NCI-H146 treated with DMSO at 0.1 percent for 48 hours (cell line): ENCODE measurements around the gene TSPEAR.
"Not testable (repeated sequence)": the region's sequence is repeated elsewhere in the genome, so short reads cannot be mapped to it uniquely, and the experiment has no call there.

ENCODE experiments used
- DNase-seq: peaks from one replicate; lab custom pipeline; 2025; ENCODE audit not compliant: unreplicated experiment; lab: John Stamatoyannopoulos, UW

TSPEAR gene

DNA sequence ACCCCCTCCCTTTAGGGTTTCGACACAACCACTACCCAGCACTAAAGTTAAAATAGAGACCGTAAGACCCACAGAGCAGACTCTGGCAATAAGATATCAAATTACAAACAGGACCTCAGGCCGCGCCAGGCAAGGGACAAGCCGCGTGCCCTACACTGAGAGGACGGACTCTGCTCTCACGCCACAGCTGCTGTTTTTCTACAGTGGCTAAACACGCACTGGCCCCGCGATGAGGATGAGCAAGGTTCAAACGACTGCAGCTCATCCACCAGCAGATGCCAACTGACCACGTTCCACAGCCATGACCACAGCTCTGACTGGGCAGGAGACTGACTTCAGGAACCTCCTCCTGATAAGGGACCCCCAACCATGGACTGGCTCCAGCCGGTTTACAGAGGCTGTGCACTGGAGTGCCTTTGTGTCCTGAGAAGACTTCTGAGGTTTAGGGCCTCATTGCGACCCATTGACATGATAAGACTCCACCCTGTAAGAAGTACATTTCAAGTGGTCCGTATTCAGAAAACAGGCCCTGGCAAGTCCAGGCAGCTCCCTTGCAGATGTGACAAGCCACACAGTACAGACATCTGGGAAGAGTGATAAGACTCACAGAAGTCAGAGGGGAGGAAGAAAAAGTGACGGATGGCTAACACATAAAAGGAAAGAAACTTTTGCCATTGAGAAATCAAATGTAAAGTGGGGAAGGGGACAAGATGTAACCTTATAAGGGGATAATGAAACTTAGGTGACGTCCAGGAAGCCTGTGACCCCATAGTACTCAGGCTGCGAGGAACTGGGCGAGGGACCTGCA is 117.6 kb downstream of the TSPEAR start:
- no peak for DNase-seq

DNA sequence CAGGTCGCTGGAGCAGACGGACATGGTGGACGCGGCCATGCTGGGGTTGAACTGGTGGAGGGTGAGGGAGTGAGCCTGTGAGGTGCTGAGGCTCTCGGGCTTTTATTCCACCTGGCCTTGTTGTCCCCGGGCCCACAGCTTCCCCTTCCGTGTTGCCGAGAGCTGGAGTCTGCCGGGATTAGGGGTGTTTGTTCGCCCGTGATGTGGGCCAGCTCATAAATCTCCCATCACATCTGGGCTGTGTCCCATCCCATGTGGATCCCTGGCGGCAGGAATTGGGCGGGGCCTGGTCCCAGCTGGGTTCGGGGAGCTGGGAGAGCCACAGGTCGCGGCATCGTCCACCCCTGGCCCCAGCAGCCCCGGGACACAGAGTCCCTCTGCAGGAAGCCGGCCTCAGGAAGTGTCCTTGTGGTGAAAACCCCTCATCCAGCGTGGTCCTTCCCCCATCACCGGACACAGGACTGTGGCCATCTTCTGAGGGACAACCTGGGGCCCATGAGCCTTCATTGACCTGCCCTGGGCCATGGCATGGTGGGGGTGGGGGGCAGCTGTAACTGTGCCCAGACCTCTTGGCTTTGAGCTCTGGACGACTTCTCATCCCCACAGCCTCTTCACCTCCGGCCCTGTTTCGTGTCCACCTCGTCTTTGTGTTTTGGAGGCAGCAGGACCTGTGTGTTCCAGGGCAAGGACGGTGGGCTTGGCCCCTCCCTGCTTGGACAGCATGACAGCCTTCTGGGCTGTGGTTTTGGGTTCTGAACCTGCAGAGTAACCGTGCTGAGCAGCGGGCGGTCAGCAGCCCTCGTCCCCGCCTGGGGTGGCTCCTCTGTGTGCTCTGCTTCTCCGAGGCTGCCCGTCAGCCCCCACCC is 118.7 kb downstream of the TSPEAR start, which contains the start of gene KRTAP10-6:
KRTAP10-6 (minus strand) TSS at position 60 of the 866 bp plus-strand sequence; CDS start at position 39, 21 bp downstream.
- DNase-seq, result peak; percentile 9

DNA sequence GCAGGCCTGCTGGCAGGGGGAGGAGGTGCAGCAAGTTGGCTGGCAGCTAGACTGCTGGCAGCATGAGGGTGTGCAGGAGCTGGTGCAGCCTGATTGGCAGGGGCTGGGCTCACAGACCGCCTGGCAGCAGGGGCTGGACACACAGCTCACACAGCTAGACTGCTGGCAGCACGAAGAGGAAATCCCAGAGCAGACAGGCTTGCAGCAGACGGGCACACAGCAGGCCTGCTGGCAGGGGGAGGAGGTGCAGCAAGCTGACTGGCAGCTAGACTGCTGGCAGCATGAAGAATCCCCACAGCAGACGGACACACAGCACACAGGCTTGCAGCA is 119.6 kb downstream of the TSPEAR start:
- not testable (repeated sequence) for DNase-seq

DNA sequence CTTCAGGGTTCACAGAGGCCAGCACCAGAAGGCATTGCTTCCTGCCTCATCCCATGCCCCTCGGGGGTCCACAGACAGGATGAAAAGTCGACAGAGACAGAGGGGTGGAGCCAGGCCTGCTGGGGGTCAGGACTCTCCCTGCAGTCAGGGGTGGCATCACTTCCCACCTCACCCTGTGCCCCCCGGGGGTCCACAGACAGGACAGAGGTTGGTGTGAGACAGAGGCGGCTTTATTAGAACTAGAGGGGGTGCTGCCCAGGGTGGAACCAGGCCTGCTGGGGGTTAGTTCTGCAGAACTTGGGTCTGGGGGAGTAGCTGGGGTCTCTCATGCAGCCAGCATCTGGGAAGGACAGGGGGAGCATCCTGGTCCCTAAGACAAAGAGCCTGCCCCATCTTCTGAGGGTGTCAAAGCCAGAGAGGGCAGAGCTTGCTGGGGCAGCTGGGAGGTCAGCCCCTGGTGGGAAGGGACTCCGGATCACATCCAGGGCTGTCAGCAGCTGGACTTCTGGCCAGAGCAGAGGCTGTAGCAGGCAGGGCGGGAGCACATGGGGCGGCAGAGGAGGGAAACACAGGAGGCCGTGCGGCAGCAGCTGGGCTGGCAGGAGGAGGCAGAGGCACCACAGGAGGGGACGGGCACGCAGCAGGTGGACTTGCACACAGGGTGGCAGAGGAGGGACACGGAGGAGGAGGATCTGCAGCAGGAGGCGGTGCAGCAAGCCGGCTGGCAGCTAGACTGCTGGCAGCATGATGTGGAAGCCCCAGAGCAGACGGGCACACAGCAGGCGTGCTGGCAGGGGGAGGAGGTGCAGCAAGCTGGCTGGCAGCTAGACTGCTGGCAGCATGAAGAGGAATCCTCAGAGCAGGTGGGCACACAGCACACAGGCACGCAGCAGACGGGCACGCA is 120.2 kb downstream of the TSPEAR start:
- DNase-seq, result not testable (repeated sequence)

DNA sequence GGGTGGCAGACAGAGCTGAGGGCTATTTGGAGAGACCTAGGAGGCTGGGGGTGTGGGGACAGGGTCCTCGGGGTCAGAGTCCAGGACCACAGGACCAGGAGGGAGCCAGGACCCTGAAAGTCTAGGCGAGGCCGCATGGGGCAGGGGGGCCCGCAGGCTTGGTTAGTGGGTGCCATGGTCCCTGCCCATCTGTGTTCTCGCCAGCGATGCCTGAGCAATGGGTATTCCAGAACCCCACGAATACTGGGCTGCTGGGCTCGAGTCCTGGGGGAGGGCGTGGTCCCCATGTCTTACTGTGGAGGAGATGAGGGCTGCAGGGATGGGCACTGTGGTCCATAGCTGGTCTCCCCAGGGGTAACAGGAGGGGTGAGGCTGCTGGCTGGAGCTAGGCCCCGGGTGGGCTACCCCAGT is 121.1 kb downstream of the TSPEAR start:
- DNase-seq, result no peak

DNA sequence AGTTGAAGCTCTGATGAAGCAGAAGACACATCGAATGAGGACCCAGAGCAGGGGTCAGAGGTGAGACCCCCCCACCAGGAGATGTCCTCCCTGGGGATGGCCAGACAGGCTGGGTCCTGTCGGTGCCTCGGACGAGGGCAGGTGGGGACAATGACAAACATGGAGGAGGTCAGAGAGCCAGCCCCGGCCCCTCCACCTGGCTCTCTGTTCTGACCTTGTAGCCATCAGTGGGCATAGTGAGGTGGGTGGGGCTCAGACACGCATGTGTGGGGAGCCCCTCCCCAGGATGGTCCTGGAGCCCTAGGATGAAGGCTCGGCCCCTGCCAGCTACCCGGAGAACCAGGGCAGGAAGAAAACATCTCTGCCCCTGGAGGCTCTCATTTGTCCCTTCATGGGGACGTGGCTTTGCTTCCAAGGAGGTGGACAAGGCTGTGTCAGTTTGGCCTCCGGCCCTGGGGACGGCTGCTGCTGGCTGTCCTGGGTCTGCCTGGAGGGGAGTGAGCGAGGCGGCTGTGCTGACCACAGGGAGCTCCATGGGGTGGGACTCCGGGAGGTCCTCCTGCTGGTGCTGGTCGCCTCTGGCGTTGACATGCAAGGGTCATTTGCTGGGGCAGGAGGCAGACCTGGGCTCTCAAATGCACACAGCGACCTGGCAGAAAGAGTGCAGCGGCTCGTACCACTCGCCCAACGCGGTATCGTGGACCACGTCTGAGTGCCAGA is 121.6 kb downstream of the TSPEAR start:
- no peak for DNase-seq

DNA sequence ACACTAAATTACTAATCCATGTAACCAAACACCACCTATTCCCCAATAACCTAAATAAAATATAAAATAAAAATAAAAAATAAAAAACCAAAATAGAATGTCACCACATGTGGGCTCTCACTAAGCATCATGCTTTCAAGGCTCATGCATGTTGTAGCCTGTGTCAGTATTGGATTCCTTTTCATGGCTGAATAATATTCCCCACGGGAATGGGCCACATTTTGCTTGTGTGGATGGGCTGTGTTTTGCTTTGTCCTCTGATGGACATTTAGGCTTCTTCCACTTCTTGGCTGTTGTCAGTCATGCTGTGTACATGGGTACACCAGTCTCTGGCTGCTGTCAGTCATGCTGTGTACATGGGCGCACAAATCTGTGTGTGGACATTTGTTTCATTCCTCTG is 122.3 kb downstream of the TSPEAR start:
- DNase-seq, result no peak

DNA sequence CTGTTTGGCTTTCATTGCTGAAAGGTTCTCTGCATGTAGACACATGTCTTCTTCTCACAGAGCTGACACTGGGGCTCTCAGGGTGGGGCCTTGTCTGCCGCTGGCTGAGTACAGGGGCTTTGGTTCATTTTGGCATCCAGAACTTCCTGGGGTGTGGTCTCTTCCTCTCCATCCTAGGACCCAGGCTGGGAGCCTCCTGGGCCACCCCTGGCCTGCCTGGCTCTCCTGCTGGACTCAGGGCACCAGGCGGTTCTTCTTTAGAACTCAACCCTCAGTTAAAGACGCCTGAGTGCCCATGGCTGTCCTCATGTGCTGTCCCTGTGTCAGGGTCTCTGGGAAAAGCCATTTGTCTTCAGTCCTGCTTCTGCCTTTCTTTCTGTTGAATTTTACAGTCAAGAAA is 125.5 kb downstream of the TSPEAR start:
- DNase-seq, result no peak

DNA sequence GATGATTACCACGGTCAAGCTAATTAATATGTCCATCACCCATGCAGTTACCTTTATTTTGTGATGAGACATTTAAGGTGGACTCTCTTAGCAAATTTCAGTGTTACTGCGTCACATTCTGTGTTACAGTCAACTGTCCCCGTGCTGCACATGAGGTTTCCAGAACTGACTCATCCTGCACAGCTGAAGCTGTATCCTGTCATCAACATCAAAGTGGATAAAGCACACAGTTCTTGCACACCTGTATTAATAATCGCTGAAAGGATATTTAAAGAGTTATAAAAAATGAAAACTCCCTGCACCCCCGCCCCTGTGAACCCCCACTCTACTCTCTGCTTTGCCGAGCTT is 127.6 kb downstream of the TSPEAR start:
- DNase-seq, result peak; percentile 61

DNA sequence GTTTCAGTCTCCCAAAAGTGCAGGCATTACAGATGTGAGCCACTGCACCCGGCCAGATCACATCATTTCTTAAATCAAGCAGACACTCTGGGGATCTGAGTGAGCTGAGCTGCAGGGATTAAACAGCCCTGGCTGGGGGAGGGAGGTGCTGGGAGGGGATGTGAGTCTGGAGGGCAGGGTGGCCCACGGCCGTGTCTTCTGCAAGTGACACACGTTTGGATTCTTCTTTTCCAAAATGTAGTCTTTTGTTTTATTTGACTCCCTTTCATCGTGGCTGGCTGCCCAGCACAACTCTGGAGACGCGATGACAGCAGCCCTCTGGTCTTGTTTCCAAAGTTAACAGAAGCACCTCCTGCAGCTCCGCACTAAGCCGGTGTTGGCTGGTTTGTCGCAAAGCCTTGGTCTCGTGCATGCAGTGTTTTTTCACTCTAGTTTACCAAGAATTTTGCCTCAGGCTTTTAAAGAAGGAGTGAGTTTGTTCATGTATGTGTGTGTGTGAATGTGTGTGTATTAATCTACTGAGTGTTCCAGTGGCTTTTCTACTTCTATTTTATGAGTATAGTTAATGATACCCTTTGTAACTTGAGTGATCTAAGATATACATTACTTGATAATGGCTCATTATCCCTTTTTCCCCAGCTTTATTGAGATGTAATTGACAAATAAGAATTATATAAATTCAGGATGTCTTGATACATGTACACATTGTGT is 128.1 kb downstream of the TSPEAR start:
- DNase-seq, result peak; percentile 61

DNA sequence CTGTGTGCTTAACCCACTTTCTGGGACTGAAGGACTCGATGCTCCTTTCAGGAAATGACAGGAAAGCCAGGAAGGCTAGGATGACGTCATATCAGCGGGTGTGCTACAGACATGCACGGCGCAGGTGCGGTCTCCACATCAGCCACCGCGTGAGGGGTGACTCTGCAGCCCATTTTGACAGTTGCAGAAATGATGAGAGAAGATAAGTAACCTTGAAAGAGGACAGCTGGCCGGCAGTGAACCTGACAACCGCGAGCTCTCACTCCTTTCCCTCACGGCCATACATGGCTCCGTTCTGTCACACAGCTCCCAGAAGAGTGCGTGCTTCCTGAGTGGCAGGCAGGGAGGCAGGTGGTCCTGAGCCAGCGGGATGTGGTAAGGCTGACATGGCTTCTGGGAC is 129.3 kb downstream of the TSPEAR start:
- no peak for DNase-seq

DNA sequence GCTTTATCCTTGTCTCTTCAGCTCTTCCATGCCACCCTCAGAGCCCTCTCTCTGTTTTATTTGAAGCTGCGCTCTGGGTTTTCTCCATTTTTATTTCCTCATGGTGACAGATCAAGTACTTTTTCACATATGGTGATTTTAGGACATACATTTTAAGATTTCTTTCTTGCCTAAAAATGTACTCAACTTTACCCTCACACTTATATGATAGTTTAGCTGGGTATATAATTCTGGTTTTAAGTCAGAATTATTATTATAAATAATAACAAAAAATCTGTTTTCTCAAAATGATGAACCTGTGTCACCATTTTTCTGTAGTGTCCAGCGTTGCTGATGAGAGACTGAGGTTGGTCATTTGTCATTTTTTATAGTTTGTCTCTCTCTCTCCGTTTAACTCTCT is 130.2 kb downstream of the TSPEAR start:
- DNase-seq, result no peak

DNA sequence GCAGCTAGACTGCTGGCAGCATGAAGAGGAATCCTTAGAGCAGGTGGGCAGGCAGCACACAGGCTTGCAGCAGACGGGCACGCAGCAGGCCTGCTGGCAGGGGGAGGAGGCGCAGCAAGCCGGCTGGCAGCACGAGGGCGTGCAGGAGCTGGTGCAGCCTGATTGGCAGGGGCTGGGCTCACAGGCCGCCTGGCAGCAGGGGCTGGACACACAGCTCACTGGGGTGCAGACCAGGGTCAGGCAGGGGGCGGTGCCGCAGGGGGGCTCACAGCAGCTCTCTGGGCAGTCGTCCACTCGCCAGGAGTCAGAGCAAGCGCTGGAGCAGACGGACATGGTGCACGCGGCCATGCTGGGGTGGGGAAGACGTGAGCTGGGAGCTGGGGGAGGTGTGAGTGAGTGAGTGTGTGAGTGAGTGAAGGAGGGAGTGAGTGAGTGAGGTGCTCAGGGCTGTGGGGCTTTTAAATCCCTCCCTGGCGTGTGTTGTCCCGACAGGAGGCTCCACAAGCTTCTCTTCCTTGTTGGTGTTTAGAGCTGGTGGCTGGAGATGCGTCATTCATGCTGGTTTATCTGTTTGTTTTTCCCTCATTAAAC is 131.0 kb downstream of the TSPEAR start, which contains the start of gene KRTAP10-5:
KRTAP10-5 (minus strand) TSS at position 374 of the 591 bp plus-strand sequence; CDS start at position 348, 26 bp downstream.
- DNase-seq, result not testable (repeated sequence)

DNA sequence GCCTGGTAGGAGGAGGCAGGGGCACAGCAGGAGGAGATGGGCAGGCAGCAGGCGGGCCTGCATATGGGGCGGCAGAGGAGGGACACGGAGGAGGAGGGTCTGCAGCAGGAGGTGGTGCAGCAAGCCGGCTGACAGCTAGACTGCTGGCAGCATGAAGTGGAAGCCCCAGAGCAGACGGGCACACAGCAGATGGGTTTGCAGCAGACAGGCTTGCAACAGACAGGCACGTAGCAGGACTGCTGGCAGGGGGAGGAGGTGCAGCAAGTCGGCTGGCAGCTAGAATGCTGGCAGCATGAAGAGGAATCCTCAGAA is 131.6 kb downstream of the TSPEAR start:
- no peak for DNase-seq

DNA sequence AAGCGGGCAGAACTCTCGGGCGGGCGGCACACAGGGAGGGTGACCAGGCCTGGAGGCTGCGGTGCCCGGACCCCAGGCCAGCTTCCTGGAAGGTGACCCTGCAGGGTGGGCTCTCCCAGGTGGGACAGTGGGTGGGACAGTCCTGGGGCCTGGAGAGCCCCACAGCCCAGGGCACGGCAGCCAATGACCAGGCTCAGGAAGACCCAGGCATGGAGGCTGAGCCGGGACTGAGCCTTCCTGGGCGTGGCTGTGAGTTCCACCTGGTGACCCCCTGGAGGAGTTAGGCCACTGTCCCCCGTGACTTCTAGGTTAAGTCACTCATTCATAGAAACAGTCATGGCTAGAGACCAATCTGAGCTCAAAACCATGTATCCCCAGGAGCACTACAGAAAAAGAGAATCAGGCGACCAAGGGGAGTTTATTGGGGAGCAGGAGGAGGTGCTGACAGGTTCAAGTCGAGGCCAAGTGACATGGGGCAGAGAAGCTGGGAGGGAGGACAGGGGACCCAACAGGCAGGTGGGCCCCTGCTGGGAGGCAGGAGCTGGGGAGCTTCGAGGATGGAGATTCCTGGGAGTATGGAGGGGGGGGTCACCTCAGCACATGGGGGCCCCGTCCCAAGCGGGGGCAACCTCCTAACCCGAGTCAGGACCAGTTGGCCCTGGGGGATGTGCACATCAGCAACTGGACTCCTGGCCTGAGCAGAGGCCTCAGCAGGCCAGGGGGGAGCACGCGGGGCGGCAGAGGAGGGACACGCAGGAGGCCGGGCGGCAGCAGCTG is 132.1 kb downstream of the TSPEAR start:
- DNase-seq, result no peak

DNA sequence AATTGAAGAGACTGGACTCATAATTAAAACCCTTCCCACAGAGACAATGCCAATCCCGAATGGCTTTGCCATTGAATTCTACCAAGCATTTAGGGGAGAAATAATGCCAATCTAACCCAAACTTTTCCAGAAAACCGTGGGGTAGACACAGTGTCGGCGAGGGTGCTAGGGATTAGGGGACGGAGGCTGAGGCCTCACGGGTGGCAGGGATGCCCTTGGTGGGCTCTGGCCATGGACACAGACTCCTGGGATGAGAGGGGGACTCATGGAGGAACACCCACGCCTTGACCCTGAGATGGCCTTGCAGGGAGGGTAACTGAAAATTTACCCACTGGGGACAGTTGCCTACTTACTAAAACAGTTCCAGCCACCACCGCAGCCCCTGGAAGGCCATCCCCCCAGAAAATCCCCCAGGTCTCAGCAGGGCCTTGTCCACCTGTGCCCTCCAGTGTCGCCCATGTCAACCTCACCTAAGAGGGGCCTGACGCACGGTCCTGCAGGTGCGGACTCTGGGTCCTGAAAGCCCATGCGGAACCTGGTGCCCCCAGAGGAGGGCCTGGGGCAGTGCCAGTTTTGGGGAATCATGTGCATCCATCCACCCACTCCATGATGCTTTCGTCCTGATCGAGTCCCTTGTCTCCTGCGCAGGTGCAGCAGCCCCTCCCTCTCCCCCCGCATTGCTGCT is 132.9 kb downstream of the TSPEAR start:
- DNase-seq, result no peak

DNA sequence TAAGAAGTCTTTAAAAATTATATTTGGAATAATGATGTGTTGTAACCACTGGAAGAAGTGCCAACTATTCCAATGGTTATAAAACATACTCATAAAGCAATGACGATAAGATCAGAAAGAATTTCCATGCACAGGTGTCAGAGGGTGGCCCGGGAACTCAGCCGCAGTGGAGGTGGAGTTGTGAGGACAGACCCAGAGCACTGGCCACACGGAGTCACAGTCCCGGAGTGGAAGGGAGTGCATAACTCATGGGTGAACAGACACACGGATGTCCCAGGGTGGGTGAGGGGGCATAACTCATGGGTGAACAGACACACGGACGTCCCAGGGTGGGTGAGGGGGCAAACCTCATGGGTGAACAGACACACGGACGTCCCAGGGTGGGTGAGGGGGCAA is 135.3 kb downstream of the TSPEAR start:
- DNase-seq, result no peak

DNA sequence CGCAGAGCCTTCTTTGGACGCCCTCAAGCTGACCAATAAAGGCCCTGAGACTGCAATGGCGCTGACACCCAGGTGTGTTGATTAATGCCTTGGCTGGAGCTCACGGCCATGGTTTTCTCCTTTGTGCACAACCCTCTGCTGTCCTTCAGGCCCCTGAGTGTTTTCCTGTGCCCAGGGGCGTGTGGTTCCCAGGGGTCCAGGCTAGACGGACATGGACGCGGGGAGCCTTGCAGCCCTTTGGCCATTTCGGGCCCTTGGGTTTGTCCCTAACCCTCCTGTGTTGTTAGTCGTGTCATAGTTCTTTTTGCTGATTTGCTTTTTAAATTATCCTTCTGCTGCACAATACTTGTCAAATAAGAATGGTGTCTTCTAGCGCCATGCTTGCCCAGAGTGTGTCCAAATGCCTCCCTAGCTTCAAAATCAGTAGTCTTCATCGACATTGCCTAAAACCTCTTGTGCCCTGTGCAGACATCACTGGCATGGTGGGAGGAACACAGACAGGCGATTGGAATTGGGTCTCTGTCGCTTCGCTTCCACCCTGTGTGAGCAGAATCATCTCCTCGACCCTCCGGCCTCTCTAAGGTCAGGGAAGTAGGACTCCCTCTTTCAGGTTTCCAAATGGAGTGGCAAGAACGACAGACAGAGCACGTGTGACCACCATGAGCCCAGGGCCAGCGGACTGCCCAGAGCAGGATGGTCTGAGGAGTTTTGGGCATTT is 135.9 kb downstream of the TSPEAR start:
- DNase-seq, result no peak
